Raji (cell line): ENCODE results near the gene SLC52A1.

ENCODE experiments used
- POLR2A ChIP-seq: IDR thresholded peaks from 2 replicates; pipeline ENCODE4 v1.6.1; 2011; ENCODE audit warnings: low read depth, low read length, control low read depth; ENCODE audit not compliant: insufficient read depth

Gene SLC52A1

DNA sequence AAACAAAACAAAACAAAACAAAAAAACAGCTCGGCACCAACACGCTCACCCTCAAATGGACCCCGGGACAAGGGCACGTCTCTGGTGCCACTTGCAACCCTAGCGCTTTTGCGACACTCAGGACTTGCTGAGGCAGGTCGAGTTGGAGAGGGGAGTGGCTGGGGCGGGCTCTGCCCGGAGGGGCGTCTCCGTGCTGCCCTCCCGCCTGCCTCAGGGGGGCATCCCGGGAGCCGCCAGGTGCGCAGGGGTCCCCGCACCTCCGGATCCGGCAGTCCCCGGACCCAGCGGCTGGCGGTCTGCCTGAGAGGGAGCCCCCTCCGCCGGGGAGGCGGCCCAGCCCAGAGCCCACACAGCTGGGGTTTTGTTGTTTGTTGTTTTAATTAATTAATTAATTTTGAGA, at the start of gene SLC52A1:
Gene SLC52A1 (minus strand): TSS at position 112 of the 400 bp plus-strand sequence. CDS start 820 bp downstream, outside the sequence.
- no peak for TF ChIP-seq POLR2A

DNA sequence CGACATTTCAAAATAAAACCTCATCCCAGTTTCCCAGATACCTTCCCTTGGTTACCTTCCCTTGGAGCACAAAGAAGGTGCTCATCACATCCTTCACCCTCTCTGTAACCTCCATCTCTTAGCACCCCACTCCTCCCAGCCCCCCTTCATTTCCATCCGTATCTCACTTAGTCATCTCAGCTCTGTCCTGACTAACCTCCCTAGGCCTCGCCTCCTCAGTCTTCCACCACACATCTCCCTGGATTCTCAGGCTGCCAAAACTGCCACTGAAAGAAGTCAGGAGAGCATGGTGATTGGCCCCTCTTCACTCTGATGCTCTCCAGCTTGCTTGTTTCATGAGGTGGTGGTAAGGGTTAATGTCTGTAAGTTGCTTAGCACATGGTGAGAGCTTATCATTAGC, 45.4 kb upstream of the SLC52A1 start:
- TF ChIP-seq POLR2A: no peak

DNA sequence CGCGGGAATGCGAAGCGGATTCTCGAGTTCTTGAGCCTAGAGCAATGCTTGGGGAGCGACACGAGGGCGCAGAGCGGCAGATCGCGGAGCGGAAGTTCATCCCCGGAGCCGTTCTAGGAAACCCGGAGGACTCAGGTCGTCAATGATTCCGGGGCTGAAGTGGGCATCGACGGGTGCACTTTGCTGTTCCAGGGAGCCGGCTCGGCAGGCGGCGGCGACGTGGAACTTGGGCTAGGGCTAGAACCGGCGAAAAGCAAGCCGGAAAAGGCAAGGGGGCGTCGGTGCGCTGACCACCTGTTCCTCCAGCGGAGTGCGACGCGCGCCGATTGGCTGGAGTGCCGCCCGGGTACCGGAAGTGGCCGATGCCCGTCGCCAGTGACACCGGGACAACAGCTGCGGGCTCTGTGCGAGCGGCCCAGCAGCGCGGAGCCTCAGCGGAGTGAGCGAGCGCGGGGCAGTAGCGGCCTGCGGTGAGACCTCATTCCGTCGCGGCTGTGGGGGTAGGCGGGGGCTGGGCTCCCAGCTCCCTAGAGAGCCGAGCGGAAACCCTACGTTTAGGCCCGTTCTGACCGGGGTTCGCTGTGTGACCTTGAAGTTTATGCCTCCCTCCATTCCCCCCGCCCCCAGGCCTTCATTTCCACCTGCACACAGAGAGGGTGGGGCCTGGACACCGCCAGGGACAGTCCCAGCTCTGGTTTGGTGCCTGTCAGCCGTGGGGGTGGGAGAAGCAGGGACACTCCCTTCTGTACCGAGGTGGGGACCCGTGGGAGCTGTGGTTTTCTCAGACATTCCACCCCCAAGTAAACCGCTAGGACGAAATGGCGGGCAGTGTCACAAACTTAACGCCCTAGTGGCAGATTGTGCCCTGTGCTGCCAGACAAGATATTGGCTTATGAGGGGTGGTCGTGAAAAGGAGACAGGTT, 43.1 kb upstream of the SLC52A1 start, which contains the start of gene ZFP3:
Gene ZFP3 (plus strand): TSS at position 362 of the 923 bp plus-strand sequence. CDS start 13,038 bp downstream, outside the sequence.
- TF ChIP-seq POLR2A: no peak

DNA sequence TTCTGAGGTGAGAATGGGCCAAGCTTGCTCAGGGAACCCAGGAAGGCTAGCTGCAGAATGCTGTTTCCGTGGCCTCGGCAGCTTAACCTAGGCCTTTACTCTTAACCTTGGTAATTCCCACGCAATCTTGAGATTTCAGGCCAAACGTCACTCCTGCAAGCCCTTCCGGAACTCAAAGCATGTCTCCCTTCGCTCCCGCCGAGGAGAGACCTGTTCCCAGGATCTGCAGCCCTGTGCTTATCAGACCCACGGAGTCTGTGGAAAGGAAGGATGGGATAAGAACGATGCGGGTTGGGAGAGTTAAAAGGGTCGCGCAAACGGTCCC, 42.5 kb upstream of the SLC52A1 start:
- TF ChIP-seq POLR2A: no peak

GRCh38 chr17:5069724-5070123, 34.5 kb upstream of the SLC52A1 start:
- TF ChIP-seq POLR2A: no peak

- TF ChIP-seq POLR2A: no peak
These were observed 33.0 kb upstream of the SLC52A1 start for GRCh38 chr17:5068236-5068635.

DNA sequence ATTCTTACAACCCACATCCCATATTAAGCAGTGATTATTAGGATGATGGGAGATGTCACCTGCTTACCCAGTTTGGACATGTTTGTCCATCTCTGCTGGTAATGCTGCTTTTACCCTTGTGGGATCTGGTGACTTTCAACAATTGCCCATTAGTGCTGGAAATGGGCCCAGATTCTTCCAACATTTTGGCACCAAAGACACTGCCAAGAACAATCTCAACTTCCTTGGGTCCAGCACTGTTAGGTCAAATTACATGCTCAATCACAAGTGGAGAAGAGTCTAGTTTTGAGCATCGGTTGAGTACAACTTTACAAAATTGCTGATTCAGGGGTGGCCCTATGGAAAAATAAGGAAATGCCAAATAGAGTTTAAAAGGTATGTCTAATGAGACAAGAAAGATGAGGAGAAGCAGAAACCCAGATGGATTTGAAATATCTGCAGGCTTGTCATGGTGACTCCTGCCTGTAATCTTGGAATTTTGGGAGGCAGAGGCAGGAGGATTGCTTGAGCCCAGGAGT, 30.1 kb upstream of the SLC52A1 start:
- TF ChIP-seq POLR2A: no peak

- TF ChIP-seq POLR2A: no peak
These were observed 20.3 kb upstream of the SLC52A1 start for GRCh38 chr17:5055543-5055942.

- TF ChIP-seq POLR2A: no peak
These were observed 15.1 kb upstream of the SLC52A1 start for GRCh38 chr17:5050278-5050677.

- TF ChIP-seq POLR2A: no peak
These were observed 14.2 kb upstream of the SLC52A1 start for GRCh38 chr17:5049314-5049841.

DNA sequence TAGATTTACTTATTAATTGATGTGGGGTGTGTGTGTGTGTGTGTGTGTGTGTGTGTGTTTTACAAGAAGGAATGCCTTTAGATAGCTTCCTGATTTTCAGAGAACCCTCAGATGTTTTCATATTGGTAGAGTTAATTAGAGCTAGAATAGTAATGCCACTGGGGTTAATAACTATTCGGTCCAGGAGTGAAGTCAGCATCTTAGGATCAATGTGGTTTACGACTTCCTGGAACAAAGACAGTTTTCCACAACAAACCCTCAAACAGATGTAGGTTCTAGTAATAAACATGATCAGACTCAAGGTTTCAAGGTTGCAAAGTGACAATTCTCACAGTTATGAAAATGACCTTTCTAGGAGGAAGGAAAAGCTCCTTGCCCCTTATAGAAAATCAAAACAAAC, 12.2 kb upstream of the SLC52A1 start:
- no peak for TF ChIP-seq POLR2A

GRCh38 chr17:5045496-5045895, 10.3 kb upstream of the SLC52A1 start:
- TF ChIP-seq POLR2A: no peak

DNA sequence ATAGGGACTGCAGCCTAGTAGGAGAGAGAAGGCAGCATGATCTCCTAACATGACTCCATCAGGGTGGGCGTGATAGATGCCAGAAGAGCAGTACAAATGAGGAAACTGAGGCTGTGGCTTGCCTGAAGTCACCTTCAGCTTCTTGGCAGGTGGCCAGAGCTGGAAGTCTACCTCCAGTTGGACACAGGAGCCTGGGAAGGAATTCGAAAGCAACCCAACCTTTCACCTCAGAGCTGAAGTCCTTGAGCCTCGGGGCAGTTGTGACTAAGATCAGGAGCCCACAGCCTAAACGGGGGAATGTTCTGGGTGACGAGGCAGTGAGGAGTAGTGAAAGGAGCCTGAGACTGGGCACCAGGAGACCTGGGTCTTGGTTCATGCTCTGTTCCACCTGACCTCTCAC, 9.4 kb upstream of the SLC52A1 start:
- TF ChIP-seq POLR2A: no peak

DNA sequence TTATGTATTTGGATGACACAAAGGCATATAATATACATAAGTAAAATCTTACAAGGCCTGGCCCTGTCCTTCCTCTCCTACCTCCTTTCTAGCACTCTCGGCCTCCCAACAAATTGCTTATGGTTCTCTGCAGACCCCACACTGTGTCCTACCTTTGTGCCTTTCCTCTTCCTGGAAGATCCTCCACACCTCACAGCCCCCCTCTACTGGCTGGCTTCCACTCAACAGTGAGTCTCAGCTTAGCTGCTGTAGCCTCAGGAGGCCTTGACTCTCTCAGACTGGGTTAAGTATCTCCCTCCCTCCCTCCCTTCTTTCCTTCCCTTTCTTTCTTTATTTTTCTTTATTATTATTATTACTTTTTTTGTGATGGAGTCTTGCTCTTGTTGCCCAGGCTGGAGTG, 8.3 kb upstream of the SLC52A1 start:
- TF ChIP-seq POLR2A: no peak

- TF ChIP-seq POLR2A: no peak
These were observed 7.2 kb upstream of the SLC52A1 start for GRCh38 chr17:5042157-5043022.
